ENCODE measurements around the gene CGN. TPM values are rescaled to one million over a fixed set of nuclear protein-coding genes. Genes with fewer than 3 reads are reported as not detected.

CGN gene
- total RNA-seq, 6 donors from 2014 or later, result 51.6 to 223 (median 99.2) TPM

GRCh38 chr1:151472856-151473731 lies 38.1 kb upstream of the CGN start:
- 6 to 10% methylated on average over 36 of the region's 36 CpGs for WGBS, 2 donors
- Histone ChIP-seq H3K4me1 (peaks cover 0 to 10% (median 4%) of the 10 kb centered on the region in 4 donors), H3K27me3 (no peaks in the 10 kb centered on the region), H3K27ac (peak overlapping the region; percentile 74 to 87 (median 80)), H3K4me3 (peak overlapping the region; percentile 8 to 69 (median 56)), H3K36me3 (no peaks in the 10 kb centered on the region), H3K9me3 (no peaks in the 10 kb centered on the region)
- peak in 1 of 2 donors; percentile 90 for DNase-seq
- TF ChIP-seq POLR2A (IDR thresholded peaks at IDR 0.05) (peak in 2 of 4 donors; percentile 23 to 26), EP300 (IDR thresholded peaks at IDR 0.05) (no peak), POLR2AphosphoS5 (IDR thresholded peaks at IDR 0.05) (peak in 1 of 2 donors; percentile 18), CTCF (IDR thresholded peaks at IDR 0.05) (no peak)
- ATAC-seq (ENCODE audit: low FRiP score in 2 of 2), result peak in 1 of 2 donors; percentile 93

- no peaks in the 10 kb centered on the region for H3K36me3 ChIP-seq
- H3K27ac ChIP-seq, result no peak overlapping the region
- DNase-seq (no peak), ATAC-seq (ENCODE audit: low FRiP score in 2 of 2) (no peak)
- TF ChIP-seq POLR2A (IDR thresholded peaks at IDR 0.05), result no peak
- TF ChIP-seq POLR2AphosphoS5 (IDR thresholded peaks at IDR 0.05), result no peak
- no peak for TF ChIP-seq CTCF (IDR thresholded peaks at IDR 0.05)
- TF ChIP-seq EP300 (IDR thresholded peaks at IDR 0.05), result no peak
- WGBS, 2 donors, result 87 to 96% methylated on average over 3 of the region's 3 CpGs
- H3K4me3 ChIP-seq, result no peak overlapping the region
- no peaks in the 10 kb centered on the region for H3K27me3 ChIP-seq
- no peaks in the 10 kb centered on the region for H3K9me3 ChIP-seq
- H3K4me1 ChIP-seq, result peaks cover 0 to 10% (median 4%) of the 10 kb centered on the region in 4 donors
These were observed 36.4 kb upstream of the CGN start for GRCh38 chr1:151474745-151475144.

- 77 to 89% methylated on average over 1 of the region's 1 CpG for WGBS, 2 donors
These were observed 36.0 kb upstream of the CGN start for GRCh38 chr1:151475175-151475574.

GRCh38 chr1:151476083-151476482 lies 35.1 kb upstream of the CGN start:
- no peaks in the 10 kb centered on the region for H3K36me3 ChIP-seq
- H3K9me3 ChIP-seq, result no peaks in the 10 kb centered on the region
- no peak for DNase-seq
- no peaks in the 10 kb centered on the region for H3K27me3 ChIP-seq
- 81 to 88% methylated on average over 6 of the region's 6 CpGs for WGBS, 2 donors
- no peak overlapping the region for H3K4me3 ChIP-seq
- TF ChIP-seq POLR2A (IDR thresholded peaks at IDR 0.05), result no peak
- no peak for TF ChIP-seq EP300 (IDR thresholded peaks at IDR 0.05)
- no peak for TF ChIP-seq CTCF (IDR thresholded peaks at IDR 0.05)
- no peak for TF ChIP-seq POLR2AphosphoS5 (IDR thresholded peaks at IDR 0.05)
- peaks cover 0 to 10% (median 4%) of the 10 kb centered on the region in 4 donors for H3K4me1 ChIP-seq
- ATAC-seq (ENCODE audit: low FRiP score in 2 of 2), result no peak
- no peak overlapping the region for H3K27ac ChIP-seq

More at GRCh38 chr1:151475175-151475574, 36.0 kb upstream of the CGN start:
- ATAC-seq (ENCODE audit: low FRiP score in 2 of 2) (no peak), DNase-seq (no peak)
- H3K4me3 ChIP-seq, result no peak overlapping the region
- no peaks in the 10 kb centered on the region for H3K9me3 ChIP-seq
- H3K27ac ChIP-seq, result no peak overlapping the region
- no peaks in the 10 kb centered on the region for H3K27me3 ChIP-seq
- TF ChIP-seq POLR2AphosphoS5 (IDR thresholded peaks at IDR 0.05), result no peak
- TF ChIP-seq EP300 (IDR thresholded peaks at IDR 0.05), result no peak
- TF ChIP-seq CTCF (IDR thresholded peaks at IDR 0.05), result no peak
- TF ChIP-seq POLR2A (IDR thresholded peaks at IDR 0.05), result no peak
- no peaks in the 10 kb centered on the region for H3K36me3 ChIP-seq
- peaks cover 0 to 10% (median 4%) of the 10 kb centered on the region in 4 donors for H3K4me1 ChIP-seq
